Duodenal mucosa (tissue), 2 donors: ENCODE data around the gene GRB10.

ENCODE experiments used
- H3K27ac ChIP-seq: one replicate; pipeline ENCODE4 v1.7.0; 2013; ENCODE audit warnings: low read depth, low read length
- H3K27me3 ChIP-seq, 2 donors: one replicate each; pipeline ENCODE4 v1.7.0; 2013; ENCODE audit warnings: low read length in 2 of 2, control low read depth in 1 of 2; ENCODE audit not compliant: insufficient read depth in 2 of 2, control insufficient read depth in 1 of 2
- H3K36me3 ChIP-seq, 2 donors: one replicate each; pipeline ENCODE4 v1.7.0; 2013; ENCODE audit warnings: low read length in 2 of 2, control low read depth in 1 of 2; ENCODE audit not compliant: insufficient read depth in 2 of 2, control insufficient read depth in 1 of 2
- H3K4me1 ChIP-seq, 2 donors: one replicate each; pipeline ENCODE4 v1.7.0; 2013; ENCODE audit warnings: low read length in 2 of 2, control low read depth in 1 of 2; ENCODE audit not compliant: insufficient read depth in 2 of 2, control insufficient read depth in 1 of 2
- H3K4me3 ChIP-seq, 2 donors: one replicate each; pipeline ENCODE4 v1.7.0; 2013; ENCODE audit warnings: low read length in 2 of 2, low read depth in 1 of 2
- H3K9ac ChIP-seq, 2 donors: one replicate each; pipeline ENCODE4 v1.7.0; 2013; ENCODE audit warnings: low read length in 2 of 2, low read depth in 1 of 2
- H3K9me3 ChIP-seq, 2 donors: one replicate each; pipeline ENCODE4 v1.7.0; 2013; ENCODE audit warnings: low read length in 2 of 2, control low read depth in 1 of 2; ENCODE audit not compliant: control insufficient read depth in 1 of 2

Gene GRB10

GRCh38 chr7:50791938-50792341, 9.2 kb upstream of the GRB10 start:
- H3K9ac ChIP-seq: peak overlapping the region; percentile 31 to 61

GRCh38 chr7:50791363-50791937, 8.8 kb upstream of the GRB10 start:
- no peaks in the 10 kb centered on the region for H3K36me3 ChIP-seq
- H3K27me3 ChIP-seq: peaks cover 0 to 12% of the 10 kb centered on the region in 2 donors
- peak overlapping the region; percentile 31 to 61 for H3K9ac ChIP-seq
- H3K4me1 ChIP-seq: peaks cover 19 to 26% of the 10 kb centered on the region in 2 donors
- peaks cover 0 to 5% of the 10 kb centered on the region in 2 donors for H3K9me3 ChIP-seq
- peak overlapping the region; percentile 63 to 75 for H3K4me3 ChIP-seq
- no peak overlapping the region for H3K27ac ChIP-seq

More at GRCh38 chr7:50791938-50792341, 9.2 kb upstream of the GRB10 start:
- H3K9me3 ChIP-seq: peaks cover 0 to 5% of the 10 kb centered on the region in 2 donors
- H3K27ac ChIP-seq: no peak overlapping the region
- H3K27me3 ChIP-seq: peaks cover 0 to 12% of the 10 kb centered on the region in 2 donors
- no peaks in the 10 kb centered on the region for H3K36me3 ChIP-seq
- H3K4me3 ChIP-seq: peak overlapping the region; percentile 63 to 75
- peaks cover 19 to 21% of the 10 kb centered on the region in 2 donors for H3K4me1 ChIP-seq

GRCh38 chr7:50790381-50790780, 7.7 kb upstream of the GRB10 start:
- peaks cover 0 to 12% of the 10 kb centered on the region in 2 donors for H3K27me3 ChIP-seq
- H3K9ac ChIP-seq: no peak overlapping the region
- H3K27ac ChIP-seq: no peak overlapping the region
- peaks cover 19 to 27% of the 10 kb centered on the region in 2 donors for H3K4me1 ChIP-seq
- no peaks in the 10 kb centered on the region for H3K36me3 ChIP-seq
- peaks cover 0 to 5% of the 10 kb centered on the region in 2 donors for H3K9me3 ChIP-seq
- H3K4me3 ChIP-seq: peak overlapping the region in 1 of 2 donors; percentile 75

- H3K9me3 ChIP-seq: peaks cover 0 to 5% of the 10 kb centered on the region in 2 donors
- no peak overlapping the region for H3K27ac ChIP-seq
- H3K36me3 ChIP-seq: no peaks in the 10 kb centered on the region
- peaks cover 19 to 33% of the 10 kb centered on the region in 2 donors for H3K4me1 ChIP-seq
- H3K4me3 ChIP-seq: no peak overlapping the region
- H3K27me3 ChIP-seq: peaks cover 0 to 5% of the 10 kb centered on the region in 2 donors
- no peak overlapping the region for H3K9ac ChIP-seq
Observed at GRCh38 chr7:50788382-50788781, 5.7 kb upstream of the GRB10 start.

- H3K4me1 ChIP-seq: peaks cover 19 to 37% of the 10 kb centered on the region in 2 donors
- no peaks in the 10 kb centered on the region for H3K36me3 ChIP-seq
- H3K9ac ChIP-seq: no peak overlapping the region
- peaks cover 0 to 5% of the 10 kb centered on the region in 2 donors for H3K27me3 ChIP-seq
- no peak overlapping the region for H3K27ac ChIP-seq
- H3K9me3 ChIP-seq: peaks cover 0 to 5% of the 10 kb centered on the region in 2 donors
- no peak overlapping the region for H3K4me3 ChIP-seq
Observed at GRCh38 chr7:50787825-50788224, 5.1 kb upstream of the GRB10 start.

GRCh38 chr7:50785346-50785745, 2.6 kb upstream of the GRB10 start:
- Histone ChIP-seq H3K4me1 (peaks cover 15 to 25% of the 10 kb centered on the region in 2 donors), H3K36me3 (no peaks in the 10 kb centered on the region), H3K27me3 (no peaks in the 10 kb centered on the region), H3K4me3 (no peak overlapping the region), H3K27ac (no peak overlapping the region), H3K9ac (no peak overlapping the region), H3K9me3 (peaks cover 0 to 5% of the 10 kb centered on the region in 2 donors)

- Histone ChIP-seq H3K36me3 (no peaks in the 10 kb centered on the region), H3K9me3 (peaks cover 0 to 5% of the 10 kb centered on the region in 2 donors), H3K27me3 (no peaks in the 10 kb centered on the region), H3K4me1 (peaks cover 18 to 26% of the 10 kb centered on the region in 2 donors), H3K4me3 (no peak overlapping the region), H3K27ac (no peak overlapping the region), H3K9ac (no peak overlapping the region)
Observed at GRCh38 chr7:50783801-50784507, 1.3 kb upstream of the GRB10 start.

GRCh38 chr7:50783303-50783702, 607 bp upstream of the GRB10 start:
- H3K4me1 ChIP-seq: peaks cover 21 to 31% of the 10 kb centered on the region in 2 donors
- peak overlapping the region in 1 of 2 donors; percentile 54 for H3K4me3 ChIP-seq

GRCh38 chr7:50781381-50782293, 1.1 kb downstream of the GRB10 start:
- H3K4me1 ChIP-seq: peaks cover 21 to 31% of the 10 kb centered on the region in 2 donors
- no peak overlapping the region for H3K9ac ChIP-seq

More at GRCh38 chr7:50783303-50783702, 607 bp upstream of the GRB10 start:
- H3K27me3 ChIP-seq: no peaks in the 10 kb centered on the region
- no peak overlapping the region for H3K27ac ChIP-seq
- H3K9me3 ChIP-seq: peaks cover 0 to 2% of the 10 kb centered on the region in 2 donors
- H3K9ac ChIP-seq: no peak overlapping the region
- H3K36me3 ChIP-seq: no peaks in the 10 kb centered on the region

More at GRCh38 chr7:50781381-50782293, 1.1 kb downstream of the GRB10 start:
- Histone ChIP-seq H3K9me3 (no peaks in the 10 kb centered on the region), H3K27ac (no peak overlapping the region), H3K4me3 (peak overlapping the region in 1 of 2 donors; percentile 57), H3K27me3 (no peaks in the 10 kb centered on the region), H3K36me3 (no peaks in the 10 kb centered on the region)
